IPS DF 6.9 (cell line): Measurements from ENCODE around the gene C14orf180.

Experiments
- DNase-seq: peaks from one replicate; pipeline ENCODE4 v3.0.0-alpha.2; 2013; ENCODE audit warnings: low read depth, low spot score
- H3K27ac ChIP-seq: one replicate; pipeline ENCODE4 v1.5.1; 2013; ENCODE audit warnings: low read length, control low read depth
- H3K27me3 ChIP-seq: 2 replicates; pipeline ENCODE4 v1.6.1; 2013; ENCODE audit warnings: mild to moderate bottlenecking, low read length; ENCODE audit not compliant: control insufficient read depth, insufficient read depth
- H3K36me3 ChIP-seq: 2 replicates; pipeline ENCODE4 v1.6.1; 2013; ENCODE audit warnings: low read length; ENCODE audit not compliant: control insufficient read depth, insufficient read depth
- H3K4me1 ChIP-seq: 2 replicates; pipeline ENCODE4 v1.6.1; 2013; ENCODE audit warnings: low read length; ENCODE audit not compliant: control insufficient read depth, insufficient read depth
- H3K4me3 ChIP-seq: 2 replicates; pipeline ENCODE4 v1.5.1; 2013; ENCODE audit warnings: mild to moderate bottlenecking, low read length
- H3K9me3 ChIP-seq: 2 replicates; pipeline ENCODE4 v1.6.1; 2013; ENCODE audit warnings: low read length, inconsistent platforms; ENCODE audit not compliant: control insufficient read depth, insufficient read depth
- WGBS: extraction: QIAGEN DNeasy Blood & Tissue Kit; methylation state at CpG from one replicate; pipeline ENCODE4 v1.1.7; 2013; ENCODE audit warnings: mixed read lengths, missing lambda C conversion rate; ENCODE audit not compliant: insufficient read length, insufficient coverage; 5-methylcytosine and 5-hydroxymethylcytosine counted together

Gene C14orf180

DNA sequence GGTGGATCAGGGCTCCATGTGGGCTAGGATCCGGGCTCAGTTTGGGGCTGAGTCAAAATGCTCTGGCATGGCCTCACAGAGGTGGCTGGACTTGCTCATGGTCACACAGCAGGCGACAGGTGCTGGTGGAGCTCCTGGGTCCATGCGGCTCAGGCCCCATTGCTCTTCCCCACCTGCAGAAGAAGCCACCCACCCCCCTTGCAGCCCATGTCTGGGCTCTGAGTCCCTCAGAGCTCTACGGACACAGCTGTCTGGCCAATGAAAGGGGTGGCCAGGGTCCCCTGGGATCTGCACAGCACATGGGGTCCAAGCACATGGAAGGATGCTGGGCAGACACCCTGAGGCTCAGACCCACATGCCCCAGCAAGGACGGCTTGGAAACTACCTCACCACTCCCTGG lies 17.0 kb upstream of the C14orf180 start:
- Histone ChIP-seq H3K9me3 (no peaks in the 10 kb centered on the region), H3K27ac (no peak overlapping the region), H3K4me1 (no peaks in the 10 kb centered on the region; the same call in none of the 2 replicates), H3K27me3 (no peaks in the 10 kb centered on the region), H3K36me3 (no peaks in the 10 kb centered on the region), H3K4me3 (no peak overlapping the region)
- no peak for DNase-seq
- WGBS, result no CpG with 5 or more reads among the region's 5 CpGs

DNA sequence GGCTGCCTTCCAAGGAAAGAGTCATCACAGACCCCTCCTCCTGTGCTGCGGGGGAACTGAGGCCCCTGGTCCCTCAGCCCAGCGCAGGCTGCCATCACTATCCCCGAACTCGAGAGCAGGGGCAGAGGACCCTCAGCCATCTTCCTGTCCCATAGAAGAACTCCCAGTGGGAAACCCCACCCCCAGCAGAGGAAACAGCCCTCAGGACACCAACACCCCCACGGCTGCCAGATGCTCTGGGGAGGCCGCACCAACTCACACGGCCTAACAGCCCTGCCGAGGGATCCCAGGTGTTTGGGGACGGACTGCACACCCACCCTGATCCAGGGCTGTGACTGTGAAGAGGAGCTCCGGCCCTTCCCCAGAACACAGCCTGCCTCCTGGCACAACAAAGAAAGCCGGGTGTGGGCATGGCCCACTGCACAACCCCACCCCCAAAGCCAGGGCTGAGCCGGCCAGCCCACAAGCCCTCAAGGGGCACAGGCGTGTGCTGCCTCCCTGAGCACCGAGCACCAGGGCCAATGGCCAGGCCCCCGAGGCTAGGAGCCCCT lies 16.3 kb upstream of the C14orf180 start:
- no peaks in the 10 kb centered on the region for H3K27me3 ChIP-seq
- no peak for DNase-seq
- H3K4me1 ChIP-seq, result no peaks in the 10 kb centered on the region; the same call in 1 of the 2 replicates
- no peak overlapping the region for H3K27ac ChIP-seq
- H3K4me3 ChIP-seq, result no peak overlapping the region
- no peaks in the 10 kb centered on the region for H3K9me3 ChIP-seq
- no peaks in the 10 kb centered on the region for H3K36me3 ChIP-seq
- no CpG with 5 or more reads among the region's 15 CpGs for WGBS

DNA sequence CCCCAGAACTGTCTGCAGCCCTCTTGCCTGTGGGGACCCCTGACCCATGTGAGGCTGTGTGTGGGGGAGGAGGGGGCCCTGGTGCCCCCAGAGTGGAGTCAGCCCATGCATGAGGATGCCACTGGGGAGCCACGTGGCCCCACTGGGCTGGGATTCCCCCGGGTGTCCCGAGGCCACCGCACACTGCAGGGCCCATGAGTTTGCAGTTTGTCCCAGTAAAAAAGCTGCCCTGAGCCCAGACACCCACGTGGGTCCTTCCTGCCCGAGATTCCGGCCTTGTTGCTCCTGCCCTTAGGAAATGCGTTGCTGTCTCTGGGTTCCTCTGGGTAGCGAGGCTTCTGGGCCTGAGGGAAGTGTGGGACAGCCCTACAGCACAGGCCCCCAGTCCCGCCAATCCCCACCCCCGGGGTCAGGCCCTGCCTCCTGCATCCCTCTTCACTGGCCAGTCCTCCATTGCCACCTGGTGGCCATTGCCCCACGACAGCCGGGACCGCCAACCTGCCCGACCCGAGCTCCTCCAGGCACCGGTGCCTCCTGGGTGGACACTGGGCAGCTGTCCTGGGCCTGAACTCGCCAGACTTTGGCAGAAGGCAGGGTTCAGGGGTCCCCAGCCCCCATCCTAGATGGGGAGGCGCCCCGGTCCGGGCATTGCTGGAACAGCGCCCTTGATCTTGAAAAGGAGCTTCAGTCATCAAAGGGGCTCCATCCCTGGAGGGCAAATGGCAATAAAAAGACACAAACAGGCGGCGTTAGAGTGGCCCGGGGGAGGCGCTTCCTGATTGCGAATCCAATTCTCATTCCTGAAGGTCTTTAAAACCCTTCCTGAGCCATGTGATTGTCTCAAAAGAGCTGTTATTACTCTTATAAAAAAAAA lies 15.6 kb upstream of the C14orf180 start:
- WGBS, result no CpG with 5 or more reads among the region's 27 CpGs
- no peak overlapping the region for H3K27ac ChIP-seq
- no peaks in the 10 kb centered on the region for H3K36me3 ChIP-seq
- H3K4me3 ChIP-seq, result no peak overlapping the region
- DNase-seq, result peak; percentile 71
- no peaks in the 10 kb centered on the region; the same call in 1 of the 2 replicates for H3K4me1 ChIP-seq
- no peaks in the 10 kb centered on the region for H3K27me3 ChIP-seq
- H3K9me3 ChIP-seq, result no peaks in the 10 kb centered on the region

DNA sequence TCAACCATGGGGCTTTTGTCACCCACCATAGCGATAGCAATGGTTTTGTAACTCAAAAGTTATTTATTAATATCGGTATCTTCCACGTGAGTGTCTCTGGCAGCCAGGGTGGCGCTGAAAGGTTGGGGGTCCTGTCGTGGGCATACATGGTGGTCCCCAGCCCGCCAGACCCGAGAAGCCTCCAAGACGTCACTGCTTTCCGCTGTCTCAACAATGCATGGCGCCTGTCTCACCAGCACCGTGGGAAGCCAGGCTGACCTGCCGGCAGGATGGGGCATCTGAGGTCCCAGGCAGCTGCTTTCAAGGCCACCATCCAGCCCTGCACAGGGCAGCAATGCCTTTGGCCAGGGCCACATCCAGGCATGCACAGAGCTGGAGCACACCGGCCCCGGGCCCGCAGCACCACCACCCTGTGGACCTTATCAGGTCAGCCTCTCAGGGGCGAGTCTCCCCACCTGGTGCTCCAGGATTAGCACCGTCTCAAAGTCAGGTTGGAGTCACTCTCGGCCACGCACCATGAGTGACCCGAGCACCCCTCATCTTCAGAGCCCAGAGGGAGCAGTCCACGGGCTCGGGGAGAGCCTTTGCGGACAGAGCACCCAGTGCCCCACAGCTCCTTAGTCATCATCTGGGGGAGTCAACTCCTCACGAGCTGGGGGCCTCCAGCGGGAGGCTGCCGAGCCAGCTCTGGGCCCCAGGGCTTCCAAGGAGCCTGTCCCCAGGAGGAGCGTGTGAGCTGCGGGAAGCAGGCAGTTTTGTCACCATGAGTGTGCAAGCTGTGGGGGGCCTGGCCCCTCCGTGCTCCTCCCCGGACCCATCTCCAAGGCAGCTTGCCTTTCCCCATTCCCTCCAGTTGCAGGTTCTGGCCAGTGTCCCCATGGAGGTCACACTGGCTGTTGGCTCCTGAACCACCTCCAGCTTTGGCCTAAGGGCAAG lies 14.6 kb upstream of the C14orf180 start:
- no peaks in the 10 kb centered on the region; the same call in 1 of the 2 replicates for H3K4me1 ChIP-seq
- DNase-seq, result no peak
- H3K9me3 ChIP-seq, result no peaks in the 10 kb centered on the region
- H3K36me3 ChIP-seq, result no peaks in the 10 kb centered on the region
- H3K27me3 ChIP-seq, result no peaks in the 10 kb centered on the region
- no peak overlapping the region for H3K4me3 ChIP-seq
- H3K27ac ChIP-seq, result no peak overlapping the region
- no CpG with 5 or more reads among the region's 30 CpGs for WGBS

DNA sequence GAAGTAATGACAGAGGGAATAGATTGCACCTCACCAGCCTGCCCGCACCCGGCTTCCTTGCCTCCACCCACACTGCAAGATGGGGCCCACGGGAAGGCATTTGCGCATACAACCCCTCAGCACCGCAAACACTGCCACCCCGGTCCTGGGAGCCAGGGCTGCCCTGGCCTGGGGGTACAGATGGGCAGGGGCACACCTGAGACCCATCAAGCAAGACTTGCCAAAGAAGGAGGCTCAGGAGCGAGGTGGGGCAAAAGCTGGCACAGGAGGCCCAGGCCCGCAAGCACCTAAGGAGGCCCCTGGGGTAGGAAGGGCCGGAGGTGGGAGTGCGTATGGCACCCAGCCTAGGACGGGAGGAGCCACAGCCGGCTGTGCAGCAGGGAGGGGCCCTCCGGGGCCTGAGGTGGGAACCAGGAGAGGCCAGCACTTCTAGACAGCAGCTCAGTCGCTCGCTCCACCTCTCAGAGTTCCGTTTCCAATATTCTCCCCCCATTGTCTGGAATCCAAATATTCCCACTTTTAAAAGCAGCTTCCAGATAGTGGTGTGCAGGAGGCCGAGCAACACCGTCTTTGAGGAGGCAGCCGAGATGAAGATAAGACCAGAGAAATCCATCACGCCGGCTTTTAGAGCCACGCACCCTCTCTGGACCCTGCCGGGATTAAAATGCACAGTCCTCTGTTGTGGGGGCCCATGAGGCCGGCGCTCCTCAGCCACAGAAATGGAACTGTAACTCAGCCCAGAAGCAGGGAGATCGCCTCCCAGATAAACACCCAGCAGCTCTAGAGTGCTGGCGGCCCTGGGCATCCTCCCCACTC lies 12.2 kb upstream of the C14orf180 start:
- no peaks in the 10 kb centered on the region for H3K9me3 ChIP-seq
- H3K27ac ChIP-seq, result no peak overlapping the region
- H3K27me3 ChIP-seq, result no peaks in the 10 kb centered on the region
- no peaks in the 10 kb centered on the region for H3K36me3 ChIP-seq
- H3K4me1 ChIP-seq, result no peaks in the 10 kb centered on the region; the same call in none of the 2 replicates
- H3K4me3 ChIP-seq, result no peak overlapping the region
- DNase-seq, result no peak
- no CpG with 5 or more reads among the region's 27 CpGs for WGBS

DNA sequence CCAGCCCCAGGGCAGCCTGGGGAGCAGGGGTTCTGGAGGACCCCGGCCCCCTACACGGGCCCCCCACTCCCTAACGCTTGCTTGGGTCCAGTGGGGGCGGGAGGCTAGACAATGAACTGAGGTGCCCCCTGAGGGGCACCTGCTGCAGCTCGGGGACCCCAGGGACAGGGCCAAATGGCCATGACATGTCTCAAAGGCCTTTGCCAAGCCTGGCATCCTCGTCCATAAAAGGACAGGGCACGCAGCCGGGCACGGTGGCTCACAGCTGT lies 11.7 kb upstream of the C14orf180 start:
- WGBS, result no CpG with 5 or more reads among the region's 9 CpGs
- H3K27me3 ChIP-seq, result no peaks in the 10 kb centered on the region
- no peak overlapping the region for H3K4me3 ChIP-seq
- H3K36me3 ChIP-seq, result no peaks in the 10 kb centered on the region
- H3K4me1 ChIP-seq, result no peaks in the 10 kb centered on the region; the same call in none of the 2 replicates
- no peak overlapping the region for H3K27ac ChIP-seq
- no peaks in the 10 kb centered on the region for H3K9me3 ChIP-seq
- no peak for DNase-seq

DNA sequence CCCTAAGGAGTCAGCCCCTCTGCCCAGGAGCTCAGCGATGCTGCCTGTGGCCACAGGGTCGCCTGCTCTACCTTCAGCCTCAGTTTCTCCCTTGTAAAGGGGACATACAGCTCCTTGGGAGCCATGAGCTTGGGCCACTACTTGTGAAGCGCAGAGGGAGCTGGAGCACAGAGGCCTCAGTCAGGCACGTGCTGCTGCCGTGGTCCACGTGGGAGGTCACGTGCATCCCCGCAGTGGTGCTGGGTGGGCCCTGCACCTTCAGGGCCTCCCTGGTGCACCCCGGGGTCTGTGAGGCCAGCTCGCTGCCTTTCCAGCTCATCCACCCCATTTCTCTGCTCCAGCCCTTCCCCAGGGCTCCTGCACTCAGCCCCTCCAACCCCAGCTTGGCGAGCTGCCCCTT lies 10.9 kb upstream of the C14orf180 start:
- WGBS, result no CpG with 5 or more reads among the region's 11 CpGs
- no peak overlapping the region for H3K4me3 ChIP-seq
- no peaks in the 10 kb centered on the region for H3K36me3 ChIP-seq
- no peaks in the 10 kb centered on the region for H3K27me3 ChIP-seq
- no peaks in the 10 kb centered on the region for H3K9me3 ChIP-seq
- no peaks in the 10 kb centered on the region; the same call in none of the 2 replicates for H3K4me1 ChIP-seq
- H3K27ac ChIP-seq, result no peak overlapping the region
- DNase-seq, result no peak

DNA sequence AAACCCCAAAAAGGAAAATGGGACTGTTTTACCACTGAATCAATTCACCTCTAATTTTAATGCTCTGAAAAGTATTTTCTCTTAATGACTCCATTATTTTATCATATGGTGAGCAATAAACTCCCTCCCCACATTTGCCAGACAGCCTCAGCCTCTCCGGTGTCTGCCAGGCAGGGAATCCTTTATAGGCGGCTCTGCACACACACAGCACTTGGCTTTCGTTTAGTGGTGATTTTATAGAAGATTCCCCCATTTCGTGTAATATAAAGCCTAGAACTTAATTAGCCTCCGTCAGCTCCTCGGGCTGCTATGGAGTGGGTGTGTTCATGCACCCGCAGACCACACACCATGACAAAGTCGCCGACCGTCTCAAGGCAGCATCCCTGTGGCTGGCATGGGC lies 10.1 kb upstream of the C14orf180 start:
- no peak overlapping the region for H3K27ac ChIP-seq
- H3K9me3 ChIP-seq, result no peaks in the 10 kb centered on the region
- no peaks in the 10 kb centered on the region; the same call in 1 of the 2 replicates for H3K4me1 ChIP-seq
- no peak overlapping the region for H3K4me3 ChIP-seq
- no peak for DNase-seq
- WGBS, result no CpG with 5 or more reads among the region's 10 CpGs
- no peaks in the 10 kb centered on the region for H3K27me3 ChIP-seq
- H3K36me3 ChIP-seq, result no peaks in the 10 kb centered on the region

DNA sequence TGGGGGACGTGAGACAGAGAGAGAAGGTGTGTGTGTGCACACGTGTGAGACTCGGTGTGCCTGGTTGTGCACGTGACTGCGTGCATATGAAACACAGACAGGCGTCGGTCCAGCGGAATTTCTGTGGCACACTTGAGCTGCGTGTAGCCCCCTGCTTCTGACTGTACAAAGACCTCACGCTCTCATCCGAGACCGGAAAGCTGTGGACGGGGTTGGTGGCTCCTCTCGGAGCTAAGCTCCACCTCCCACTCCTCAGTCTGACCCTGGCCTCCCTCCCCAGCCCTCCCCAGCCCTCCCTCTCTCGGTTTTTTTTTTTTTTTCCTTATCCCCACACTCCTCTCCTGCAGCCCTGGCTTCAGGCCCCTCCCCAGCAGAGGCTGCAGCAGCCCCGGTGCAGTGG lies 8.3 kb upstream of the C14orf180 start:
- no peak for DNase-seq
- no CpG with 5 or more reads among the region's 16 CpGs for WGBS
- Histone ChIP-seq H3K36me3 (no peaks in the 10 kb centered on the region), H3K27me3 (no peaks in the 10 kb centered on the region), H3K4me3 (no peak overlapping the region), H3K9me3 (no peaks in the 10 kb centered on the region), H3K27ac (no peak overlapping the region), H3K4me1 (no peaks in the 10 kb centered on the region; the same call in 1 of the 2 replicates)
